ENCODE data around the gene EHMT1.

Gene EHMT1

DNA sequence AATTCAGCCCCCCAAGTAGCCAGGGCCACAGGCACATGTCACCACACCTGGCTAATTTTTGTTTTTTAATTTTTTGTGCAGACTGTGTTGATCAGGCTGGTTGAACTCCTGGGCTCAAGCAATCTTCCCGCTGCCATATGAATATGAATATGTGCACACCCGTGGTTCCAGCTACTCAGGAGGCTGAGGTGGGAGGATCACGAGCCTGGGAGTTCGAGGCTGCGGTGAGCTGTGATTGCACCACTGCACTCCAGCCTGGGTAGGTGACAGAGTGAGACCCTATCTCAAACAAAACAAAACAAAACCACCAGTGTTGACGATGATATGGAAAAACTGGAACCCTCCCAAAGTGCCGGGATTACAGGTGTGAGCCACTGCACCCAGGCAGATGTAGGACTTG is 32.0 kb downstream of the EHMT1 start:
- no peak for DNase-seq (ENCODE audit: extremely low spot score)
- TF ChIP-seq ZNF384 (IDR thresholded peaks at IDR 0.05) = no peak
- TF ChIP-seq CTBP1 (IDR thresholded peaks at IDR 0.05; ENCODE audit: borderline replicate concordance) = no peak
- no peak for TF ChIP-seq LEF1 (IDR thresholded peaks at IDR 0.05; ENCODE audit: borderline replicate concordance)
- no peak for TF ChIP-seq SUZ12 (IDR thresholded peaks at IDR 0.05)
- TF ChIP-seq TARDBP (IDR thresholded peaks at IDR 0.05) = no peak
- TF ChIP-seq HDGF (IDR thresholded peaks at IDR 0.05; ENCODE audit: borderline replicate concordance) = no peak
- TF ChIP-seq NFRKB (IDR thresholded peaks at IDR 0.05) = no peak
- TF ChIP-seq FOXK2 (IDR thresholded peaks at IDR 0.05) = no peak
- no peak for TF ChIP-seq SP1 (IDR thresholded peaks at IDR 0.05)
- no peak for TF ChIP-seq FOXM1 (IDR thresholded peaks at IDR 0.05; ENCODE audit: borderline replicate concordance)
- no peak for TF ChIP-seq L3MBTL2 (conservative IDR thresholded peaks at IDR 0.05)
- no peak for TF ChIP-seq ELF4 (IDR thresholded peaks at IDR 0.05)
- no peak for TF ChIP-seq ARNT (IDR thresholded peaks at IDR 0.05)
- no peak for TF ChIP-seq FOXA1 (IDR thresholded peaks at IDR 0.05)
- ChIA-PET POLR2A (no interaction called here), CTCF (no interaction called here)

DNA sequence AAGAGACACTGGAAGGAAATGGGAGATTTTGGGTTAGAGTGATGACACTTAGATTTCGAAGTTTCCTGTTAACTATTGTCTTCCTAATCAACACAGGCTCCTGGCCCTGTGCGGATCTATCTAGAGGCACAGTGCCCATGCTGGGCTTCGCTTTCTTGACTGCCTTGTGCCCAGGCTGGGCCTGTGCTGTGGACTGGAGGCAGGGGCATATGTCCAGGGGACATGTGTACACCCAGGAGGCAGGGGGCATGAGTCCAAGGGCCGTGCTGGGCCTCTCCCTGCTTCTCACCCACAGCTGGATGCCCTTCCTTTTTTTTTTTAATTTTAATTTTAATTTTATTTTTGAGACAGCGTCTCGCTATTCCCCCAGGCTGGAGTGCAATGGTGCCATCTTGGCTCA is 37.6 kb downstream of the EHMT1 start:
- TF ChIP-seq CTBP1 (IDR thresholded peaks at IDR 0.05; ENCODE audit: borderline replicate concordance) = no peak
- no peak for TF ChIP-seq TARDBP (IDR thresholded peaks at IDR 0.05)
- TF ChIP-seq LEF1 (IDR thresholded peaks at IDR 0.05; ENCODE audit: borderline replicate concordance) = no peak
- TF ChIP-seq BHLHE40 (IDR thresholded peaks at IDR 0.05; ENCODE audit: borderline replicate concordance) = no peak
- TF ChIP-seq FOXA1 (IDR thresholded peaks at IDR 0.05) = no peak
- TF ChIP-seq NFRKB (IDR thresholded peaks at IDR 0.05) = no peak
- no peak for TF ChIP-seq SUZ12 (IDR thresholded peaks at IDR 0.05)
- TF ChIP-seq HDGF (IDR thresholded peaks at IDR 0.05; ENCODE audit: borderline replicate concordance) = no peak
- no peak for TF ChIP-seq ARNT (IDR thresholded peaks at IDR 0.05)
- TF ChIP-seq ZNF384 (IDR thresholded peaks at IDR 0.05) = no peak
- no peak for TF ChIP-seq FOXM1 (IDR thresholded peaks at IDR 0.05; ENCODE audit: borderline replicate concordance)
- TF ChIP-seq, protein P1, sequence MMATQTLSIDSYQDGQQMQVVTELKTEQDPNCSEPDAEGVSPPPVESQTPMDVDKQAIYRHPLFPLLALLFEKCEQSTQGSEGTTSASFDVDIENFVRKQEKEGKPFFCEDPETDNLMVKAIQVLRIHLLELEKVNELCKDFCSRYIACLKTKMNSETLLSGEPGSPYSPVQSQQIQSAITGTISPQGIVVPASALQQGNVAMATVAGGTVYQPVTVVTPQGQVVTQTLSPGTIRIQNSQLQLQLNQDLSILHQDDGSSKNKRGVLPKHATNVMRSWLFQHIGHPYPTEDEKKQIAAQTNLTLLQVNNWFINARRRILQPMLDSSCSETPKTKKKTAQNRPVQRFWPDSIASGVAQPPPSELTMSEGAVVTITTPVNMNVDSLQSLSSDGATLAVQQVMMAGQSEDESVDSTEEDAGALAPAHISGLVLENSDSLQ (IDR thresholded peaks at IDR 0.05) = no peak
- TF ChIP-seq L3MBTL2 (conservative IDR thresholded peaks at IDR 0.05) = no peak
- TF ChIP-seq SP1 (IDR thresholded peaks at IDR 0.05) = no peak
- TF ChIP-seq ELF4 (IDR thresholded peaks at IDR 0.05) = no peak
- TF ChIP-seq FOXK2 (IDR thresholded peaks at IDR 0.05) = no peak
- CTCF ChIA-PET = no interaction called here
- no peak for DNase-seq (ENCODE audit: extremely low spot score)
- POLR2A ChIA-PET = no interaction called here

DNA sequence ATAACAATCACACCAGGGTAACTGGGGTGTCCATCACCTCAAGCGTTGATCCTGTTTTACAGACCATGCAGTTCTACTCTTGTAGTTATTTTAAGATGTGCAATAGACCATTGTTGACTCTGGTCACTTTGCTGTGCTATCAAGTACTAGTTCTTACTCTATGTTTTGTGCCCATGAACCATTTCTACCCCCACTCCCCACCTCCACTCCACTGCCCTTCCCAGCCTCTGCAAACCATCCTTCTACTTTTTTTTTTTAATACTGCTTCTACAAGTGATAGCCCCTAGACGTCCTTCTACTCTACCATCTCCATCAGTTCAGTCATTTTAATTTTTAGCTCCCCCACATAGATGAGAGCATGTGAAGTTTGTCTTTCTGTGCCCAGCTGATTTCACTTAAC is 38.8 kb downstream of the EHMT1 start:
- TF ChIP-seq FOXK2 (IDR thresholded peaks at IDR 0.05) (no peak), FOXM1 (IDR thresholded peaks at IDR 0.05; ENCODE audit: borderline replicate concordance) (no peak), ZNF384 (IDR thresholded peaks at IDR 0.05) (no peak), FOXA1 (IDR thresholded peaks at IDR 0.05) (no peak), SP1 (IDR thresholded peaks at IDR 0.05) (no peak), TARDBP (IDR thresholded peaks at IDR 0.05) (no peak), ELF4 (IDR thresholded peaks at IDR 0.05) (no peak), HDGF (IDR thresholded peaks at IDR 0.05; ENCODE audit: borderline replicate concordance) (no peak), L3MBTL2 (conservative IDR thresholded peaks at IDR 0.05) (no peak), LEF1 (IDR thresholded peaks at IDR 0.05; ENCODE audit: borderline replicate concordance) (no peak), NFRKB (IDR thresholded peaks at IDR 0.05) (no peak), SUZ12 (IDR thresholded peaks at IDR 0.05) (no peak), ARNT (IDR thresholded peaks at IDR 0.05) (no peak), CTBP1 (IDR thresholded peaks at IDR 0.05; ENCODE audit: borderline replicate concordance) (no peak), BHLHE40 (IDR thresholded peaks at IDR 0.05; ENCODE audit: borderline replicate concordance) (no peak)
- TF ChIP-seq, protein P1 (IDR thresholded peaks at IDR 0.05) = no peak
- POLR2A ChIA-PET = no interaction called here
- CTCF ChIA-PET = no interaction called here
- DNase-seq (ENCODE audit: extremely low spot score) = no peak

DNA sequence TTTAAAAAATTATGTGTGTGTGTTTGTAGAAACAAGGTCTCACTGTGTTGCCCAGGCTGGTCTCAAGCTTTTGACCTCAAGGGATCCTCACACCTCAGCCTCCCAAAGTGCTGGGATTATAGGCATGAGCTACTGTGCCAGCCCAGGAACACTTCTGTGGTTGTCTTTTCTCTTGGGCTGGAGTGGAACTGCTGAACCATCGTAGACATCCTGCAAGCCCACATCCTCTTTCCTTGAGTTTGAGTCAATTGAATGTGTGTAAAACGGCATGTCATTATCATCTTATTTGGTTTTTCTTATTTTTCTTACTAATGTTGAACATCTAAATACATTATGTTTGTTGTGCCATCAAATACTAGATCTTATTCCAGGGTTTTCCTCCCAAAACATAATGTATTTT is 40.0 kb downstream of the EHMT1 start:
- CTCF ChIA-PET = no interaction called here
- POLR2A ChIA-PET = no interaction called here
- no peak for TF ChIP-seq SUZ12 (IDR thresholded peaks at IDR 0.05)
- no peak for TF ChIP-seq NFRKB (IDR thresholded peaks at IDR 0.05)
- no peak for TF ChIP-seq FOXM1 (IDR thresholded peaks at IDR 0.05; ENCODE audit: borderline replicate concordance)
- TF ChIP-seq, protein P1 (IDR thresholded peaks at IDR 0.05) = no peak
- no peak for TF ChIP-seq FOXA1 (IDR thresholded peaks at IDR 0.05)
- TF ChIP-seq LEF1 (IDR thresholded peaks at IDR 0.05; ENCODE audit: borderline replicate concordance) = no peak
- TF ChIP-seq TARDBP (IDR thresholded peaks at IDR 0.05) = no peak
- no peak for TF ChIP-seq HDGF (IDR thresholded peaks at IDR 0.05; ENCODE audit: borderline replicate concordance)
- TF ChIP-seq L3MBTL2 (conservative IDR thresholded peaks at IDR 0.05) = no peak
- TF ChIP-seq FOXK2 (IDR thresholded peaks at IDR 0.05) = no peak
- no peak for TF ChIP-seq BHLHE40 (IDR thresholded peaks at IDR 0.05; ENCODE audit: borderline replicate concordance)
- DNase-seq (ENCODE audit: extremely low spot score) = no peak

DNA sequence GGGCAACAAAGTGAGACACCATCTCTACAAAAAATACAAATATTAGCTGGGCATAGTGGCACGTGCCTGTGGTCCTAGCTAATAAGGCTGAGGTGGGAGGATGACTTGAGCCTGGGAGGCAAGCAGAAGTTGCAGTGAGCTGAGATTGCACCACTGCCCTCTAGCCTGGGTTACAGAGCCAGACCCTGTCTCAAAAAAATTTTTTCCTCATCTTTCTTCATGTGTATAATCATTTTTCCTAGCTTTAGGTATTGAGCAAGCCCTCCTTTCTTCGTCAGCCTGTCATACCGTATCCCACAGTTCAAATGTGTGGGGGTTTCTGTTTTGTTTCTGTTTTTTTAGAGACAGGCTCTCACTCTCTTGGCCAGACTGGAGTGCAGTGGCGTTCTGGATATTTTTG is 41.3 kb downstream of the EHMT1 start:
- TF ChIP-seq FOXM1 (IDR thresholded peaks at IDR 0.05; ENCODE audit: borderline replicate concordance) (no peak), FOXA1 (IDR thresholded peaks at IDR 0.05) (no peak), TARDBP (IDR thresholded peaks at IDR 0.05) (no peak), NFRKB (IDR thresholded peaks at IDR 0.05) (no peak), L3MBTL2 (conservative IDR thresholded peaks at IDR 0.05) (no peak), LEF1 (IDR thresholded peaks at IDR 0.05; ENCODE audit: borderline replicate concordance) (no peak), FOXK2 (IDR thresholded peaks at IDR 0.05) (no peak), HDGF (IDR thresholded peaks at IDR 0.05; ENCODE audit: borderline replicate concordance) (no peak)
- TF ChIP-seq, protein P1 (IDR thresholded peaks at IDR 0.05) = no peak
- DNase-seq (ENCODE audit: extremely low spot score) = no peak
- POLR2A ChIA-PET = no interaction called here
- CTCF ChIA-PET = no interaction called here

Data from HEK293T (cell line).